ENCODE data around the gene TMPRSS12.
"Not testable (repeated sequence)": the region's sequence is repeated elsewhere in the genome, so short reads cannot be mapped to it uniquely, and the experiment has no call there.

The TMPRSS12 gene

GRCh38 chr12:50929831-50930230 lies 87.1 kb downstream of the TMPRSS12 start:
- CTCF ChIA-PET: interaction anchor here (0.8 kb wide), 1 partner anchor 105 kb away, joined by 3 read pairs; no protein-coding TSS in a partner anchor
- 100% methylated on average over 2 of the region's 3 CpGs for WGBS (ENCODE audit: insufficient coverage)

GRCh38 chr12:50930477-50930876 lies 87.8 kb downstream of the TMPRSS12 start:
- H3K9me3 ChIP-seq (ENCODE audit: control extremely low read depth in 1 of 5, control insufficient read depth in 4 of 5, insufficient read depth in 2 of 5, low read depth in 1 of 5, low read length in 4 of 5); POLR2A ChIA-PET; H3K27ac ChIP-seq (ENCODE audit: insufficient read depth in 1 of 2, low read depth in 1 of 2, low read length in 2 of 2, poor library complexity in 1 of 2, severe bottlenecking in 2 of 2); H3K4me3 ChIP-seq (ENCODE audit: control insufficient read depth in 1 of 7, extremely low read depth in 1 of 7, insufficient read depth in 4 of 7, low read depth in 2 of 7, low read length in 6 of 7); H3K27me3 ChIP-seq (replicated peaks in 2 of 5; ENCODE audit: control insufficient read depth in 4 of 5, insufficient read depth in 5 of 5, low read length in 4 of 5); DNase-seq: not testable (repeated sequence)
- CTCF ChIA-PET: interaction anchor here (0.8 kb wide), 1 partner anchor 106 kb away, joined by 3 read pairs; no protein-coding TSS in a partner anchor
- 98% methylated on average over 9 of the region's 12 CpGs for WGBS (ENCODE audit: insufficient coverage)
- Histone ChIP-seq H3K4me1 (ENCODE audit: control extremely low read depth in 1 of 4, control insufficient read depth in 4 of 4, insufficient read depth in 4 of 4, low read length in 3 of 4) (peaks cover 21 to 68% (median 50%) of the 10 kb centered on the region in 4 experiments), H3K36me3 (ENCODE audit: control insufficient read depth in 4 of 4, insufficient read depth in 4 of 4, low read length in 3 of 4) (peaks cover 0 to 18% (median 5%) of the 10 kb centered on the region in 4 experiments)

More at GRCh38 chr12:50929831-50930230, 87.1 kb downstream of the TMPRSS12 start:
- no peak overlapping the region for H3K4me3 ChIP-seq (ENCODE audit: control insufficient read depth in 1 of 7, extremely low read depth in 1 of 7, insufficient read depth in 4 of 7, low read depth in 2 of 7, low read length in 6 of 7)
- H3K36me3 ChIP-seq (ENCODE audit: control insufficient read depth in 4 of 4, insufficient read depth in 4 of 4, low read length in 3 of 4): peaks cover 0 to 18% (median 5%) of the 10 kb centered on the region in 4 experiments
- POLR2A ChIA-PET: interaction anchor here (0.6 kb wide), 1 partner anchor 154 kb away, joined by 3 read pairs; no protein-coding TSS in a partner anchor
- H3K27me3 ChIP-seq (replicated peaks in 2 of 5; ENCODE audit: control insufficient read depth in 4 of 5, insufficient read depth in 5 of 5, low read length in 4 of 5): no peaks in the 10 kb centered on the region
- no peak for DNase-seq
- H3K4me1 ChIP-seq (ENCODE audit: control extremely low read depth in 1 of 4, control insufficient read depth in 4 of 4, insufficient read depth in 4 of 4, low read length in 3 of 4): peaks cover 23 to 67% (median 45%) of the 10 kb centered on the region in 4 experiments
- H3K9me3 ChIP-seq (ENCODE audit: control extremely low read depth in 1 of 5, control insufficient read depth in 4 of 5, insufficient read depth in 2 of 5, low read depth in 1 of 5, low read length in 4 of 5): no peaks in the 10 kb centered on the region
- H3K27ac ChIP-seq (ENCODE audit: insufficient read depth in 1 of 2, low read depth in 1 of 2, low read length in 2 of 2, poor library complexity in 1 of 2, severe bottlenecking in 2 of 2): no peak overlapping the region

DNA sequence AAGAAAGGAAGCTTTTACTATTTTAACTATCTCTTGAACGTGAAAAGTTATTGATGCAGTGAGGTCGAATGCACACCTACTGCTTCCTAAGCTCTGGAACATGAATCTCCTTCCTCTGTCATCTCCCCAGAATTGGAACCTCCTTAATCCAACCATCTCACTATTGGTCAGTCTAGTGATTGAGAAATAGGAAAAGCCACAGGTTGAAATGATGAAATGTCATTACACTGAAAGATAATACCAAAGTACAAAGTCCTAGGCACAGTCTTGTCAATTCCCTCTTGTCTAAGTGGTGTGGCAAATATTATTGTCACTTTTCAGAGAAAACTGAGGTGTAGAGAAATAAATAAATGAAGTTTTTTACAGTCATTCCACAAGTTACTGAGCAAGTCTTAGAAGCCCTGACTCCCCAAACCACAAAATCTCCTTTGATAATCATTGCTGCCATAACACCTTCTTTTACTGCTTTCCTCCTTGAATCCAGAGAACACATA lies 90.1 kb downstream of the TMPRSS12 start:
- peak overlapping the region in 1 of 2 experiments; percentile 39 for H3K27ac ChIP-seq (ENCODE audit: insufficient read depth in 1 of 2, low read depth in 1 of 2, low read length in 2 of 2, poor library complexity in 1 of 2, severe bottlenecking in 2 of 2)
- ChIA-PET CTCF (interaction anchor here (1.6 kb wide), 1 partner anchor 54 kb away, joined by 3 read pairs; no protein-coding TSS in a partner anchor), POLR2A (no interaction called here)
- H3K9me3 ChIP-seq (ENCODE audit: control extremely low read depth in 1 of 5, control insufficient read depth in 4 of 5, insufficient read depth in 2 of 5, low read depth in 1 of 5, low read length in 4 of 5): peaks cover 0 to 9% (median 5%) of the 10 kb centered on the region in 5 experiments
- H3K4me1 ChIP-seq (ENCODE audit: control extremely low read depth in 1 of 4, control insufficient read depth in 4 of 4, insufficient read depth in 4 of 4, low read length in 3 of 4): peaks cover 13 to 57% (median 46%) of the 10 kb centered on the region in 4 experiments
- no peaks in the 10 kb centered on the region for H3K27me3 ChIP-seq (replicated peaks in 2 of 5; ENCODE audit: control insufficient read depth in 4 of 5, insufficient read depth in 5 of 5, low read length in 4 of 5)
- H3K36me3 ChIP-seq (ENCODE audit: control insufficient read depth in 4 of 4, insufficient read depth in 4 of 4, low read length in 3 of 4): peaks cover 0 to 18% (median 5%) of the 10 kb centered on the region in 4 experiments
- DNase-seq: no peak
- WGBS (ENCODE audit: insufficient coverage): no CpG with 5 or more reads among the region's 2 CpGs
- H3K4me3 ChIP-seq (ENCODE audit: control insufficient read depth in 1 of 7, extremely low read depth in 1 of 7, insufficient read depth in 4 of 7, low read depth in 2 of 7, low read length in 6 of 7): no peak overlapping the region

- Histone ChIP-seq H3K9me3 (ENCODE audit: control extremely low read depth in 1 of 5, control insufficient read depth in 4 of 5, insufficient read depth in 2 of 5, low read depth in 1 of 5, low read length in 4 of 5) (peaks cover 0 to 15% (median 6%) of the 10 kb centered on the region in 5 experiments), H3K4me1 (ENCODE audit: control extremely low read depth in 1 of 4, control insufficient read depth in 4 of 4, insufficient read depth in 4 of 4, low read length in 3 of 4) (peaks cover 11 to 50% (median 38%) of the 10 kb centered on the region in 4 experiments), H3K27ac (ENCODE audit: insufficient read depth in 1 of 2, low read depth in 1 of 2, low read length in 2 of 2, poor library complexity in 1 of 2, severe bottlenecking in 2 of 2) (peak overlapping the region in 1 of 2 experiments; percentile 39), H3K27me3 (replicated peaks in 2 of 5; ENCODE audit: control insufficient read depth in 4 of 5, insufficient read depth in 5 of 5, low read length in 4 of 5) (no peaks in the 10 kb centered on the region), H3K4me3 (ENCODE audit: control insufficient read depth in 1 of 7, extremely low read depth in 1 of 7, insufficient read depth in 4 of 7, low read depth in 2 of 7, low read length in 6 of 7) (no peak overlapping the region), H3K36me3 (ENCODE audit: control insufficient read depth in 4 of 4, insufficient read depth in 4 of 4, low read length in 3 of 4) (peaks cover 0 to 18% (median 5%) of the 10 kb centered on the region in 4 experiments)
- CTCF ChIA-PET: interaction anchor here (1.6 kb wide), 1 partner anchor 53 kb away, joined by 3 read pairs; no protein-coding TSS in a partner anchor
- no peak for DNase-seq
- POLR2A ChIA-PET: no interaction called here
- 100% methylated on average over 2 of the region's 2 CpGs for WGBS (ENCODE audit: insufficient coverage)
Measured at GRCh38 chr12:50933459-50934124, 90.9 kb downstream of the TMPRSS12 start.

GRCh38 chr12:50934371-50934851 lies 91.7 kb downstream of the TMPRSS12 start:
- H3K4me1 ChIP-seq (ENCODE audit: control extremely low read depth in 1 of 4, control insufficient read depth in 4 of 4, insufficient read depth in 4 of 4, low read length in 3 of 4): peaks cover 10 to 46% (median 32%) of the 10 kb centered on the region in 4 experiments
- WGBS (ENCODE audit: insufficient coverage): 0% methylated on average over 1 of the region's 3 CpGs
- peaks cover 0 to 18% (median 5%) of the 10 kb centered on the region in 4 experiments for H3K36me3 ChIP-seq (ENCODE audit: control insufficient read depth in 4 of 4, insufficient read depth in 4 of 4, low read length in 3 of 4)
- ChIA-PET CTCF (interaction anchor here (0.6 to 0.9 kb wide), 3 partner anchors 10 to 445 kb away, joined by 3 read pairs; a partner anchor contains a TSS), POLR2A (interaction anchor here (0.6 kb wide), 1 partner anchor 40 kb away, joined by 4 read pairs; no protein-coding TSS in a partner anchor)
- peak overlapping the region in 5 of 7 experiments; percentile 11 to 68 (median 42) for H3K4me3 ChIP-seq (ENCODE audit: control insufficient read depth in 1 of 7, extremely low read depth in 1 of 7, insufficient read depth in 4 of 7, low read depth in 2 of 7, low read length in 6 of 7)
- peaks cover 0 to 15% (median 6%) of the 10 kb centered on the region in 5 experiments for H3K9me3 ChIP-seq (ENCODE audit: control extremely low read depth in 1 of 5, control insufficient read depth in 4 of 5, insufficient read depth in 2 of 5, low read depth in 1 of 5, low read length in 4 of 5)
- peak overlapping the region; percentile 36 to 73 for H3K27ac ChIP-seq (ENCODE audit: insufficient read depth in 1 of 2, low read depth in 1 of 2, low read length in 2 of 2, poor library complexity in 1 of 2, severe bottlenecking in 2 of 2)
- DNase-seq: peak in 2 of 3 donors; percentile 48 to 50
- no peaks in the 10 kb centered on the region for H3K27me3 ChIP-seq (replicated peaks in 2 of 5; ENCODE audit: control insufficient read depth in 4 of 5, insufficient read depth in 5 of 5, low read length in 4 of 5)

DNA sequence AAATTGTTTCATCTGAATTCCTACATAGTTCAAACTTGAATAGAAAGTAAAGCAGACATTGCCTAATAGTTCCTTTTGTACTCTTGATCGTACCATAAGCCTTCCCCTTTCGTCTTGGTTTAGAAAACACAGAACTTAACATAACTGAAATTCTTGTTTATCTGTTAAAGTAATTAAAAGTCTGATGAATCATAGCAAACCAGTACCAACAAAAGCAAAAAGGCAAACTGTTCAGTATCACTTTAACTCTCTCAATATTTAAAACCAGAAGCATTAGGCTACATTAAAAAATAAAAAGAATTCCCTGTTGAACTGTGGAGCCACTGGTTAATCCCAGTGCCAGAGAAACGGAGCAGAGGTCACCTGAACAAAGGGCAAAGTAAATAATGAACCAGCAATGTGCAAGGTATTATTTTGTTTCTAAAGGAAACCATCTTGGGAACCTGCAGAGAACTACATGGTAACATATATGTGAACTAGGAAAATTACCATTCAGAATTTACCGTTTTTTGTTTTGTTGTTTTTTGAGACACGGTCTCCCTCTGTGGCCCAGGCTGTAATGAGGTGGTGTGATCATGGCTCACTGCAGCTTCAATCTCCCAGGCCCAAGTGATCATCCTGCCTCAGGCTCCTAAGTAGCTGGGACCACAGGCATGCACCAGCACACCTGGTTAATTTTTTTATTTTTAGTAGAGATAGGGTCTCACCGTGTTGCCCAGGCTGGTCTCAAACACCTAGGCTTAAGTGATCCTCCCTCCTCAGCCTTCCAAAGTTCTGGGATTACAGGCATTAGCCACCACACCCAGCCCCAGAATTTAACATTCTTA lies 92.5 kb downstream of the TMPRSS12 start:
- peak in 2 of 3 donors; percentile 44 to 57 for DNase-seq
- Histone ChIP-seq H3K4me1 (ENCODE audit: control extremely low read depth in 1 of 4, control insufficient read depth in 4 of 4, insufficient read depth in 4 of 4, low read length in 3 of 4) (peaks cover 8 to 43% (median 32%) of the 10 kb centered on the region in 4 experiments), H3K4me3 (ENCODE audit: control insufficient read depth in 1 of 7, extremely low read depth in 1 of 7, insufficient read depth in 4 of 7, low read depth in 2 of 7, low read length in 6 of 7) (peak overlapping the region in 4 of 7 experiments; percentile 23 to 68 (median 46)), H3K27me3 (replicated peaks in 2 of 5; ENCODE audit: control insufficient read depth in 4 of 5, insufficient read depth in 5 of 5, low read length in 4 of 5) (no peaks in the 10 kb centered on the region), H3K27ac (ENCODE audit: insufficient read depth in 1 of 2, low read depth in 1 of 2, low read length in 2 of 2, poor library complexity in 1 of 2, severe bottlenecking in 2 of 2) (peak overlapping the region; percentile 36 to 73), H3K36me3 (ENCODE audit: control insufficient read depth in 4 of 4, insufficient read depth in 4 of 4, low read length in 3 of 4) (peaks cover 0 to 14% (median 4%) of the 10 kb centered on the region in 4 experiments), H3K9me3 (ENCODE audit: control extremely low read depth in 1 of 5, control insufficient read depth in 4 of 5, insufficient read depth in 2 of 5, low read depth in 1 of 5, low read length in 4 of 5) (peaks cover 0 to 15% (median 6%) of the 10 kb centered on the region in 5 experiments)
- ChIA-PET CTCF (interaction anchor here (0.7 to 0.9 kb wide), 2 partner anchors 11 to 107 kb away, joined by 3 read pairs; a partner anchor contains a TSS), POLR2A (no interaction called here)
- WGBS (ENCODE audit: insufficient coverage): 96% methylated on average over 3 of the region's 6 CpGs
